Astrocyte of the cerebellum (primary cell): ENCODE data around the gene LAMTOR4.
"Not testable (repeated sequence)": the region's sequence is repeated elsewhere in the genome, so short reads cannot be mapped to it uniquely, and the experiment has no call there.

ENCODE experiments used
- DNase-seq: peaks from one replicate; pipeline ENCODE4 v3.0.0-alpha.2; 2011; ENCODE audit warnings: low read depth
- H3K4me3 ChIP-seq: 2 replicates; pipeline ENCODE4 v1.5.1; 2011; ENCODE audit warnings: mild to moderate bottlenecking, low read depth, low read length, moderate library complexity
- in situ Hi-C: cut with HindIII; loops from 2 replicates; pipeline ENCODE4 v1.10.0; 2017; ENCODE audit warnings: low sequenced_read_pairs
- TF ChIP-seq, protein P1 (sequence below): IDR thresholded peaks from 2 replicates; pipeline ENCODE4 v1.5.1; 2012; ENCODE audit warnings: low read length, low read depth, moderate library complexity, mild to moderate bottlenecking; ENCODE audit errors: missing control alignments

LAMTOR4 gene

DNA sequence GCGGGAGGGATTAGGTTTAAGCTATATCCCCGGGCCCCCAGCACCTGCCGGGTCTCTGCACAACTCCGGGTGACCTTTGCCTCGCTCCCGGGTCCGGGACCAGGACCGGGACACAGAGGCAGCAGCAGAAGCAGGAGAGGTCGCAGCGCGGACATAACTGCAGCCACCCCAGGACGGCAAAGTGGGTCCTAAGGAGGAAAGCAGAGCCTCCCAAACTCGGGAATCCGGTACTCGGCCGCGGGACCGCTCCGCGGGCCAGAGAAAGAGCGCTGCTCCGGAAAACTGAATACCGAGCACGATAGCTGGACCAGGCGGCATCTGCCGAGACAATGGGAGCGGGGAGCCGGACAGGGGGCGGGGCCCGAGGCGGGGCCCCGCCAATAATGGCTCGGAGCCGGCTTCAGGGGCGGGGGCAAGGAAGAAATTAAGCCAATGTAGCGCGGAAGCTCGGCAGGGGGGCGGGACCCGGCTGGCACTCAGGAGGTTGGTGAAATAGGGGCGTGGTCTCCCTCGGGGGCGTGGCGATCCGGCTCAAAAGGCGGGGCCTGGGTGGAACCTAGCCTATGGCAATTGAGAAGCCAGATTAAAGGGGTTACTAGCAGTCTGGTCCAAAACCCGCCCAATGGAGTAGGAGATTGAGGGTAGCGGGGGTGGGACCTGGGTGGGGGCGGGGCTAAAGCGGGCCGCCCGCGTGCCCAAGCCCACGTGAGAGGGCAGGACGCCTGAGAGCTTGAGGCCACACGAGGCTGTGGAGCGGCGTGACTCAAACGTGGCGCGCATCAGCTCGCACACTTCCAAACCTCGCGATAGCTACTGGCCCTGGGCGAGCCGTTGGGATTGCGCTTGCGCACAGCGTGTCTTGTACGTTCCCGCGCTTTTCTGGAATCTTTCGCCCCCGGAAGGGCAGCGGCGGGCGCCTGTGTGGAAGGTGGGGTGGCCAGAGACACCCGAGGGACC, 28.6 kb downstream of the LAMTOR4 start, which contains the start of the genes GPC2 and STAG3:
TSS of gene GPC2 (minus strand) at position 337 of the 957 bp plus-strand sequence. CDS start at position 155, 182 bp downstream.
TSS of gene STAG3 (plus strand) at position 874 of the 957 bp plus-strand sequence. CDS start 2,639 bp downstream, outside the sequence.
- in situ Hi-C loops: no loop called here
- DNase-seq: peak; percentile 87

DNA sequence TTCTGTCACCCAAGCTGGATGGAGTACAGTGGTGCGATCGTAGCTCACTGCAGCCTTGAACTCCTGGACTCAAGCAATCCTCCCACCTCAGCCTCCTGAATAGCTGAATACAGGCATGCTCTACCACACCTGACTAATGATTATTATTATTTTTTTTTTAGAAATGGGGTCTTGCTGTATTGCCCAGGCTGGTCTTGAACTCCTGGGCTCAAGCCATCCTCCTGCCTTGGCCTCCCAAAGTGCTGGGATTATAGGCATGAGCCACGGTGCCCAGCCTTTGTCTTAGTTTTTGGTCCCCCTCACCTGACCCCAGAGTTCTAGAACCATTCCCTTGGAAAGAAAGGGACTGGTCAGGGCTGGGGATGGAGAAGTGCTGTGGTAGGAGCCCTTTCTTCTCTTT, 31.4 kb downstream of the LAMTOR4 start:
- in situ Hi-C loops: not testable (repeated sequence)

More for the DNA sequence above, 28.6 kb downstream of the LAMTOR4 start, which contains the start of the genes GPC2 and STAG3:
- TF ChIP-seq, protein P1, sequence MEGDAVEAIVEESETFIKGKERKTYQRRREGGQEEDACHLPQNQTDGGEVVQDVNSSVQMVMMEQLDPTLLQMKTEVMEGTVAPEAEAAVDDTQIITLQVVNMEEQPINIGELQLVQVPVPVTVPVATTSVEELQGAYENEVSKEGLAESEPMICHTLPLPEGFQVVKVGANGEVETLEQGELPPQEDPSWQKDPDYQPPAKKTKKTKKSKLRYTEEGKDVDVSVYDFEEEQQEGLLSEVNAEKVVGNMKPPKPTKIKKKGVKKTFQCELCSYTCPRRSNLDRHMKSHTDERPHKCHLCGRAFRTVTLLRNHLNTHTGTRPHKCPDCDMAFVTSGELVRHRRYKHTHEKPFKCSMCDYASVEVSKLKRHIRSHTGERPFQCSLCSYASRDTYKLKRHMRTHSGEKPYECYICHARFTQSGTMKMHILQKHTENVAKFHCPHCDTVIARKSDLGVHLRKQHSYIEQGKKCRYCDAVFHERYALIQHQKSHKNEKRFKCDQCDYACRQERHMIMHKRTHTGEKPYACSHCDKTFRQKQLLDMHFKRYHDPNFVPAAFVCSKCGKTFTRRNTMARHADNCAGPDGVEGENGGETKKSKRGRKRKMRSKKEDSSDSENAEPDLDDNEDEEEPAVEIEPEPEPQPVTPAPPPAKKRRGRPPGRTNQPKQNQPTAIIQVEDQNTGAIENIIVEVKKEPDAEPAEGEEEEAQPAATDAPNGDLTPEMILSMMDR: no peak
- H3K4me3 ChIP-seq: peak within 1 kb of the TSS; percentile 84

DNA sequence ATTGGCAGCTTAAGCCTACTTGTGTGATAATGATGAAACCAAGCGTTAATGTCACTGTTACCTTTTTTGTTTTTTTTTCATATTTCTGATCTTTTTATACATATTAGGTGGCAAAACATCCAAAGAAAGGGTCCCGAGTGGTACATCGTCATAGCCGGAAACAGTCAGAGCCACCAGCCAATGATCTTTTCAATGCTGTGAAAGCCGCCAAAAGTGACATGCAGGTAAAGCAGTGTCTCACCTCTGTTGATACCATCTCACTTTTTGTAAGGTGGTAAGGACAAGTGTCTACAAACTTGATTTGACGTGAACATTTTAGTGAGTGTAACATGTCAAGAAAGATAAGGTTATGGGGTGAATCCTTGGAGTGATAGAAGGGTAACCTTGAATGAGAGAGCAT, 33.9 kb downstream of the LAMTOR4 start:
- in situ Hi-C loops, DNase-seq, H3K4me3 ChIP-seq: not testable (repeated sequence)

More for the DNA sequence above, 31.4 kb downstream of the LAMTOR4 start:
- DNase-seq, H3K4me3 ChIP-seq: not testable (repeated sequence)

DNA sequence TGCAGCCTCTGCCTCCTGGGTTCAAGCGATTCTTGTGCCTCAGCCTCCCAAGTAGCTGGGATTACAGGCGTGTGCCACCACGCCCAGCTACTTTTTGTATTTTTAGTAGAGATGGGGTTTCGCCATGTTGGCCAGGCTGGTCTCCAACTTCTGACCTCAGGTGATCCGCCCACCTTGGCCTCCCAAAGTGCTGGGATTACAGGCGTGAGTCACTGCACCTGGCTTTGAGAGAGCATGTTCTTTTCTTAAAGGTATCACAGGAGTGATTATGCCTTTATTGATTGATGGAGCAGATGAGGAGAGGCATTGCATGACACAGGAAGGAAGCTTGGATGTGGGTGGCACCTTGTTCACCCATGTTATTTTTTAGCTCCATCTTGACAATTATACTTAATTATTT, 34.4 kb downstream of the LAMTOR4 start:
- in situ Hi-C loops, DNase-seq, H3K4me3 ChIP-seq: not testable (repeated sequence)

DNA sequence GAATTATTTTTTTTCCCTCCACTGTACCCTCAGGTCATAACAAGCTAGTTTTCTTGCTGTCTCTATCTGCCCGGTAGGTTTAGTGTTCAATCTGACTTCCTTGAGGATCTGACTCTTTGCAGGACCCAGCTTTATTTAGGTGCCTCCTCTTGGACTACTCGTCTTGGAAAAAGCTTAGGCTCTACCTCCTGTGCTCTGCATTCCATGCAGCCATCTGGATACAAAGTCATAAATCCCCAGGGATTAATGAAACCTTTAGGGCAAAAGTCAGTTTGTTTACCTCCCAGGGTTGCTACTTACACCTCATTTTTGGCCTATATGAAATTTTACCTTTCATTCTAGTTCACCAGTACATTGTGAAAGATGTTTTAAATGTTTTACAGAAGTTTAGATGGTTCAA, 37.0 kb downstream of the LAMTOR4 start:
- TF ChIP-seq, protein P1: no peak
- in situ Hi-C loops: no loop called here
- no peak overlapping the region for H3K4me3 ChIP-seq
- DNase-seq: no peak

DNA sequence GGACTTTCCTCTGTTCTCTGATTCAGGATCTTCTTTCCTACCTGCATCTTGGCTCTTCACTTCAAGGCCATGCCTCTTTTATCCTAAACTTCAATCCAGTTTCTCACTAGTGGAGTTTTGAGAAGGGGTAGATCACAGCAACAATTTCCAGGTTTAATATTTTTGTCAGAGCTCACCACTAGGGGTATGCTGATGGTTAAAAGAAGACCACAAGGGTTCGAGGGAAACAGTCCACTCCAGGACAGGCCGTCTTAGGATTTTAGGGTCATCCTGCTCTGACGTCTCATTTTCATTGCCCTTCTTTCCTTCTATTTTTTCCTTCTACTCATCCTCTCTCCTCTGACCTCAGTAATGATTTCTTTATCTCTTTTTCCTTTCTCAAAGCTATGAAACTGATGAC, 40.3 kb downstream of the LAMTOR4 start:
- TF ChIP-seq, protein P1: peak; percentile 15
- DNase-seq: no peak
- H3K4me3 ChIP-seq: no peak overlapping the region
- in situ Hi-C loops: no loop called here

DNA sequence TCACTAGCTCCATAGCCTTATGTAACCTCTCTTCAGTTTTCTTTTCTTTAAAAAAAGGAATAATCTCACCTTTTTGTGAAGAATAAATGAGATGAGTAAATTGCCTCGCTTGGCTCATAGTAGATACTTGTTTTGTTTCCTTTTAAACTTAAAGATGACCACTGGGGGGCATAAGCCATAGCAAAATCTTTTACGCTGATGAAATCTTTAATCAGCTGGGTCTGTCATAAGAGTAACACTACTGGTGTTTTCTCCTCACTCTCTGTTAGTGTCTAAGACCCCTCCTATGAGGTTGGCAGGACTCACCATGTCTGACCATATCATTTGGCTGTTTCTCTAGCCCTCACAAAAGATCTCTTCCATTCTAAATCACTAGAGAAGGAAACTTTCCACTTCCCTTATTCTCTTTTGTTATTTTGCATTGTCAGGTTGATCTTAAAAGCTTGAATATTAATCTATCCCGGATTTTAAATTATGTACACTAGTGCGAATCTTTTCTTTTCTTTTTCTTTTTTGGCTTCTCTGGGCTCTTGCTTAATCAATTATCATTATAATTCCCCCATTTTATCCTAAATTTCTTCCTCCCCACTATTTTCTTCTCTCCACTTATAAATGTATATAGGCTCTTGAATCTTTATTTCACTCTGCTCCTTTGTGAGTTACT, 41.5 kb downstream of the LAMTOR4 start:
- DNase-seq: peak; percentile 15
- in situ Hi-C loops: no loop called here
- no peak overlapping the region for H3K4me3 ChIP-seq
- TF ChIP-seq, protein P1: peak; percentile 34

DNA sequence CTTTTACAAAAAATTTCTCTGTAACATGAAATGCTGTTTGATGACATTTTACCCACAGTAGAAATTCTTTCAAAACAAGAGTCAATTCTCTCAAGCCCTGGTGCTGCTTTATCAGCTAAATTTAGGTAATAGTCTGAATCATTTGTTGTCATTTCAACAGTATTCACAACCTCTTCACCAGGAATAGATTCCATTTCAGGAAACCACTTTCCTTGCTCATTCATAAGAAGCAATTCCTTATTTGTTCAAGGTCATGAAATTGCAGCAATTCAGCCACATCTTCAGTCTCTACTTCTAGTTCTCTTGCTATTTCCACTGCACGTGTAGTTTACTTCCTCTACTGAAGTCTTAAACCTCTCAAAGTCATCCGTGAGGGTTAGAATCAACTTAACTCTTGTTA, 43.1 kb downstream of the LAMTOR4 start:
- no peak overlapping the region for H3K4me3 ChIP-seq
- no peak for DNase-seq
- in situ Hi-C loops: no loop called here
- TF ChIP-seq, protein P1: no peak

DNA sequence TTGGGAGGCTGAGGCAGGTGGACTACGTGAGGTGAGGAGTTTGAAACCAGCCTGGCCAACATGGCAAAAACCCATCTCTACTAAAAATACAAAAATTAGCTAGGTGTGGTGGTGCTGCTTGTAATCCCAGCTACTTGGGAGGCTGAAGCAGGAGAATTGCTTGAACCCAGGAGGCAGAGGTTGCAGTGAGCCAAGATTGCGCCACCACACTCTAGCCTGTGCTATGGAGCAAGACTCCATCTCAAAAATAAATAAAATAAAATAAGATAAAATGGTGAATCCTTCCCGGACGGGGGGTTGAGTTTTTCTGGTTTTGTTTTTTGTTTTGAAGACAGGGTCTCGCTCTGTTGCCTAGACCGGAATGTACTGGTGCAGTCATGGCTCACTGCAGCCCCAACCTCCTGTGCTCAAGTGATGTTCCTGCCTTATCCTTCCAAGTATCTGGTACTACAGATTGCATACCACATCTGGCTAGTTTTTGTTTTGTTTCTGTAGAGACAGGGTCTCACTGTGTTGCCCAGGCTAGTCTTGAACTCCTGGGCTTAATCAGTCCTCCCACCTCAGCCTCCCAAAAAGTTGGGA, 43.7 kb downstream of the LAMTOR4 start:
- in situ Hi-C loops, DNase-seq, H3K4me3 ChIP-seq: not testable (repeated sequence)
